RWPE1 (cell line): ENCODE results near the gene SRPK2.

Experiments
- CTCF ChIA-PET: fragments of 350-600 bp; sonication (Branson Sonifier 250); formaldehyde crosslinking; extraction: SDS; loops from one replicate; lab custom pipeline; 2021; lab: Yijun Ruan, JAX
- POLR2A ChIA-PET: fragments of 400-600 bp; formaldehyde crosslinking; extraction: SDS; loops from one replicate; lab custom pipeline; 2020; ENCODE audit warnings: antibody characterized with exemption; ENCODE audit not compliant: low non-redundant PET; lab: Yijun Ruan, JAX
- DNase-seq: peaks from one replicate; pipeline ENCODE4 v3.0.0; 2012; ENCODE audit warnings: low spot score
- H3K27ac ChIP-seq: fragments of 450-650 bp; 2 replicates; pipeline ENCODE4 v1.5.1; 2017
- TF ChIP-seq, protein P1 (sequence below): fragments of 450-650 bp; conservative IDR thresholded peaks from 2 replicates; pipeline ENCODE4 v1.5.1; 2017; ENCODE audit warnings: low read depth, mild to moderate bottlenecking

The SRPK2 gene

DNA sequence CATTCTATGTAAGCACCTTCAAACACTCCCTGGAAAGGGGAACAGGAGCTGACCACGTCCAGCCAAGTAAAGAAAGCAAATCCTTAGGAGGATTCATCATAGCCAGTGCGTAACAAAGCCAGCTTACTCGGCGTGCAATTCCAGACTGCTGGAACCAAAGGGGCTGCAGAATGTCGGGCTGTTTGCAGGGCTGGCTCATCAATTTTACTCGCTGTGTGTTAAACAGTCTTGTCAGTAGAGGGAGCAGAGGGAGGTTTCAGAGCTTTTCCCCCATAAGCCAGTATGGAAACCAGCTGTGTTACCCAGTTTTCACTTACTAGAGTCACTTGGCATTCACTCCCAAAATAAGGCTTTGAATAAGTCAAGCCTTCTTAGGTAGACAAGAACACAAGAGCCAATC lies 247.7 kb downstream of the SRPK2 start:
- TF ChIP-seq, protein P1, sequence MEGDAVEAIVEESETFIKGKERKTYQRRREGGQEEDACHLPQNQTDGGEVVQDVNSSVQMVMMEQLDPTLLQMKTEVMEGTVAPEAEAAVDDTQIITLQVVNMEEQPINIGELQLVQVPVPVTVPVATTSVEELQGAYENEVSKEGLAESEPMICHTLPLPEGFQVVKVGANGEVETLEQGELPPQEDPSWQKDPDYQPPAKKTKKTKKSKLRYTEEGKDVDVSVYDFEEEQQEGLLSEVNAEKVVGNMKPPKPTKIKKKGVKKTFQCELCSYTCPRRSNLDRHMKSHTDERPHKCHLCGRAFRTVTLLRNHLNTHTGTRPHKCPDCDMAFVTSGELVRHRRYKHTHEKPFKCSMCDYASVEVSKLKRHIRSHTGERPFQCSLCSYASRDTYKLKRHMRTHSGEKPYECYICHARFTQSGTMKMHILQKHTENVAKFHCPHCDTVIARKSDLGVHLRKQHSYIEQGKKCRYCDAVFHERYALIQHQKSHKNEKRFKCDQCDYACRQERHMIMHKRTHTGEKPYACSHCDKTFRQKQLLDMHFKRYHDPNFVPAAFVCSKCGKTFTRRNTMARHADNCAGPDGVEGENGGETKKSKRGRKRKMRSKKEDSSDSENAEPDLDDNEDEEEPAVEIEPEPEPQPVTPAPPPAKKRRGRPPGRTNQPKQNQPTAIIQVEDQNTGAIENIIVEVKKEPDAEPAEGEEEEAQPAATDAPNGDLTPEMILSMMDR = 0 out of 2 replicates have a peak, but pooled peaks have one; percentile 32
- DNase-seq = peak; percentile 25

DNA sequence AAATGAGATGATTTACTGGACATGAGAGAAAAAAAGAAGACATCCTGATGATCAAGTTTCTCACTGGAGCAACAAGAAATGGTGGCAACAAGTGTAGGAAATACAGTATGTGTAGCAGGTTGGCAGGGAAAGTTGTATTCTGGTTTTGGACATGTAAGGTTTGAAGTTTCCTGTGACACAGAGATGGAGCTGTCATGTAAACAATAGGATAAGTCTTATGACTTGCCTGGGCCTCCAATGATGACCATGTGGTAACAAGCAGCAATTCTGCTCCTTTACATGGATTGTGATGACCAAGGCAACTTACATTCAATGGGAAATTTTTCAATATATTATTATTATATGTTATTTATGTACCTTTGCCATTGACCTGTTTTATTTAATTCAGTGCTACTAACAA lies 249.3 kb downstream of the SRPK2 start:
- ChIA-PET POLR2A (no interaction called here), CTCF (no interaction called here)
- no peak for DNase-seq
- TF ChIP-seq, protein P1 = no peak
- no peak overlapping the region for H3K27ac ChIP-seq

More for the DNA sequence above, 247.7 kb downstream of the SRPK2 start:
- ChIA-PET CTCF (interaction anchor here (0.6 to 1.8 kb wide), 5 partner anchors 12 to 362 kb away, joined by 3 to 5 read pairs (median 4); no protein-coding TSS in a partner anchor), POLR2A (no interaction called here)
- H3K27ac ChIP-seq = no peak overlapping the region

DNA sequence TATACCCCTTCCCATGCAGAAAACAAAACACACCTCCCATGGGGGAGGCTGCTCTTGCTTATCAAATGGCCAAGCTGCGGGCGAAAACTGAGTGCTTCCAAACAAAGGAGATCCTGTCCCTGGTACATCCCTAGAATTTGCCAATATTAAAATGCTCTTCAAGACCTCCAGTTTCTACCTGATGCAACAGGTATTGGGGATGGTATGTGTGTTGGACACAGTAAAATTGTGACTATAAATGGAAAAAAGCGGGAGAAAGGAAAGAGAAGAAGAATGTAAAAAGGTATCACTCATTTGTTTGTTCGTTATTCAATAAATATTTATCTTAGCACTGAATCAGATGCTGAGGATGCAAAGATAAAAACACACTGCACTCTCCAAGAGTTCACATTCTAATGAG lies 250.8 kb downstream of the SRPK2 start:
- POLR2A ChIA-PET = no interaction called here
- CTCF ChIA-PET = no interaction called here
- DNase-seq = no peak
- TF ChIP-seq, protein P1 = no peak
- H3K27ac ChIP-seq = no peak overlapping the region

- TF ChIP-seq, protein P1 = no peak
- POLR2A ChIA-PET = no interaction called here
- no peak for DNase-seq
- no peak overlapping the region for H3K27ac ChIP-seq
- CTCF ChIA-PET = interaction anchor here (0.6 kb wide), 1 partner anchor 177 kb away, joined by 5 read pairs; no protein-coding TSS in a partner anchor
These were observed 252.5 kb downstream of the SRPK2 start for GRCh38 chr7:105136221-105136620.

- ChIA-PET POLR2A (no interaction called here), CTCF (no interaction called here)
- TF ChIP-seq, protein P1 = no peak
- DNase-seq = no peak
- H3K27ac ChIP-seq = no peak overlapping the region
These were observed 254.6 kb downstream of the SRPK2 start for GRCh38 chr7:105133986-105134655.

DNA sequence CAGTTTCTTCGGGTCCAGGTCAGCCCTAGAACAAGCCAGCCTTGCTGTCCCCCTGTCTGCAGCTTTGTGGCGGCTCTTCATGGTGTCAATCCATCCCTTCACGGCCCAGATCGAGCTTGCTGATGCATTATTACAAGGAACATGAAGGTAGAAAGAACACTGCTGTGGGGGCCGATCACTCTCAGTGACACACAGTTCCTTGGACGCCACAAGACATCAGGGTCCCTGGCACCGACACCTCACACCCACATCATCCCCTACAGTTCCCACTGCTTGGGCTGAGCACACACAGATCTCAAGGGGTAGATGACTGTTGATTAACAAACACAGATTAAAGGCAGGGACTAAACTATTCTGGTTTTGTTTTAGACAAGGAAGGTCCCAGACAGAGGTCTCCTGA lies 255.4 kb downstream of the SRPK2 start:
- ChIA-PET CTCF (no interaction called here), POLR2A (no interaction called here)
- no peak overlapping the region for H3K27ac ChIP-seq
- DNase-seq = no peak
- TF ChIP-seq, protein P1 = no peak
